NCI-H2107 treated with DMSO at 0.1 percent for 48 hours (cell line): ENCODE results near the gene HRCT1.
"Not testable (repeated sequence)": the region's sequence is repeated elsewhere in the genome, so short reads cannot be mapped to it uniquely, and the experiment has no call there.

Experiments
- DNase-seq: peaks from one replicate; lab custom pipeline; 2025; ENCODE audit not compliant: unreplicated experiment; lab: John Stamatoyannopoulos, UW

The HRCT1 gene

GRCh38 chr9:35915681-35916294 is 9.8 kb downstream of the HRCT1 start:
- DNase-seq: no peak

GRCh38 chr9:35917261-35917660 is 11.3 kb downstream of the HRCT1 start:
- DNase-seq: no peak

- DNase-seq: no peak
Observed at GRCh38 chr9:35918780-35919179, 12.8 kb downstream of the HRCT1 start.

GRCh38 chr9:35919212-35920008 is 13.4 kb downstream of the HRCT1 start:
- no peak for DNase-seq

GRCh38 chr9:35920051-35920620 is 14.1 kb downstream of the HRCT1 start:
- no peak for DNase-seq

GRCh38 chr9:35923598-35923926 is 17.6 kb downstream of the HRCT1 start:
- no peak for DNase-seq

GRCh38 chr9:35923927-35924763 is 18.1 kb downstream of the HRCT1 start:
- peak; percentile 32 for DNase-seq

- no peak for DNase-seq
Observed at GRCh38 chr9:35928591-35929452, 22.8 kb downstream of the HRCT1 start.

GRCh38 chr9:35929453-35929718 is 23.4 kb downstream of the HRCT1 start:
- DNase-seq: no peak

- DNase-seq: no peak
Observed at GRCh38 chr9:35930521-35930920, 24.5 kb downstream of the HRCT1 start.

- DNase-seq: no peak
Observed at GRCh38 chr9:35930989-35931388, 25.0 kb downstream of the HRCT1 start.

GRCh38 chr9:35932735-35933134 is 26.7 kb downstream of the HRCT1 start:
- no peak for DNase-seq

- DNase-seq: no peak
Observed at GRCh38 chr9:35933550-35934067, 27.6 kb downstream of the HRCT1 start.

- DNase-seq: not testable (repeated sequence)
Observed at GRCh38 chr9:35934069-35934468, 28.1 kb downstream of the HRCT1 start.

- no peak for DNase-seq
Observed at GRCh38 chr9:35935261-35935660, 29.3 kb downstream of the HRCT1 start.

- DNase-seq: no peak
Observed at GRCh38 chr9:35935755-35936509, 29.9 kb downstream of the HRCT1 start.

- no peak for DNase-seq
Observed at GRCh38 chr9:35937227-35937626, 31.2 kb downstream of the HRCT1 start.

GRCh38 chr9:35938474-35939356 is 32.7 kb downstream of the HRCT1 start:
- no peak for DNase-seq

- no peak for DNase-seq
Observed at GRCh38 chr9:35939679-35940250, 33.8 kb downstream of the HRCT1 start.
